GM19438 (cell line): ENCODE data around the gene ARHGEF26.
"Not testable (repeated sequence)": the region's sequence is repeated elsewhere in the genome, so short reads cannot be mapped to it uniquely, and the experiment has no call there.

Experiments used
- ATAC-seq: cut with Tn5 transposase; IDR thresholded peaks from one replicate; pipeline ENCODE4 v1.9.1; 2021; ENCODE audit warnings: low read depth; ENCODE audit not compliant: unreplicated experiment

Gene ARHGEF26

DNA sequence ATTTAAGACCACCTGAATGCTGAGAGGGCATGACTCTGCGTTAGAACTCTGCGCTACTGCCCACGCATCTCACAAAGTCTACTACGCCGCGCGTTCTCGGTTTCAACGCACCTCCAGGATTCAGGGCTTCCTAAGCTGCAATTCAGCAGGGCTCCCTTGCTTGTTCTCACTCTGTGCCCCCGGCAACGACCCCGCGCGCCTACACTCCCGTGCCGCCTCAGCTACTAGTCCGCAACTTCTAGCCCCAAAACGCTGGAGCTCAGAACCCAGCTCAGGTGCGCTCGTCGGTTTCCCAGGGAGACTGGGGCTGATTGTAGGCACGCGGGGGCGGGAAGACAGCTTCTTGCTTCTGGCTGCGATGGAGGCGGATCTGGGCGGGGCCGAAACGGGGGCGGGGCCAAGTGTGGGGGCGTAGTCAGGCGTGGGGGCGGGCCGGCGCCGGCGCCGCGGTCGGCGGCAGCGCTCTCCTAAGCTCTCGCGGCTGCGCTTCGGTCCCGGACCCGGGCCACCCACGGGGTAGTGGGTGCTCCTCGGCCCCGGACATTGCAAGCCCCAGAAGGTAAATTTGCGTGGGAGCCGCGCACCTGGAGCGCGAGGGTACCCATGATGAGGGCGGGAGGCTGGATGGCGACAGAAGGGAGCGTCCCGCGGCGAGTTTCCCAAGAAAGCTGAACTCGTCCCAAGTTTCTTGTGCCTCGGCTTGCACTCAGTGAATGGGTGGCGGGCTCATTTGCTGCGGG, at the start of gene ARHGEF26:
Gene ARHGEF26, plus strand, starts transcription at position 430 of the 740 bp plus-strand sequence. CDS start 603 bp downstream, outside the sequence.
- ATAC-seq, result peak; percentile 82

- no peak for ATAC-seq
Observed at GRCh38 chr3:154074966-154075365, 46.2 kb upstream of the ARHGEF26 start.

GRCh38 chr3:154078672-154079071, 42.5 kb upstream of the ARHGEF26 start:
- ATAC-seq, result no peak

GRCh38 chr3:154081305-154081704, 39.9 kb upstream of the ARHGEF26 start:
- no peak for ATAC-seq

DNA sequence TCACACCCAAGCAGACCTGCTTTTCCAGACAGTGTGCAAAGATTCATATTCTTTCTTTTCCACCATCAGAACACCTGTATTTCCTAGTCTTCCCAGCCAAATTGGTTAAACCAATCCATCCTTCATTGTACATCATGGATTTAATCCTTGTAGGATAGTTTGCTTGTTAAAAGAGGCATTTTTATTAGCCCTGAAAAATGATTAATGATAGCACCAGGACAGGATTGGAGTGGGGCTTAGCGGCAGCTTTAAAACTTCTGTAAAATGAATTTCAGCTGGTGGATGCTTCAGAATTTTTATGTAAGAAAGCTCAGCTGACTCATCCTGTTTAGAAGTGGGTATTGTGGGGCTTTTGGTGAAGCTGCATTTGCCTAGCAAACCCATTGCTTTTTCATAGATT, 36.1 kb upstream of the ARHGEF26 start:
- no peak for ATAC-seq

DNA sequence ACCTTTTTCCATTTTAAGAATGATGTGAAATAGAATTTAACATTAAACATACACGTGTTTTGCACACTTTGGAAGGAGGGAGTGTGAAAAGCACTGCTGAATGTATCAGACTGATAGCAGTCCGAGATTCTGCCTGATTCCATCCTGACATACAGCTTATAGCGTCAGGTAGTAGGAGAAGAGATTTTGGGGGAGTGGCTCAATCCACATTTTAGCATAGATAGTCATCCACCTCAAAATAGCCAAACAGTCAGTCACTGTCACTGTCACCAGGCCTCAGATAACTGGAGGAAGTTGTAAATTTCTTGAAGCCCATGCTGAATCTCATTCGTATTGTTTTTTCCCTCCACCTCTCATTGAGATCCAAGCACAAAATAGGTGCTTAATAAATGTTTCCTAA, 35.4 kb upstream of the ARHGEF26 start:
- ATAC-seq, result no peak

DNA sequence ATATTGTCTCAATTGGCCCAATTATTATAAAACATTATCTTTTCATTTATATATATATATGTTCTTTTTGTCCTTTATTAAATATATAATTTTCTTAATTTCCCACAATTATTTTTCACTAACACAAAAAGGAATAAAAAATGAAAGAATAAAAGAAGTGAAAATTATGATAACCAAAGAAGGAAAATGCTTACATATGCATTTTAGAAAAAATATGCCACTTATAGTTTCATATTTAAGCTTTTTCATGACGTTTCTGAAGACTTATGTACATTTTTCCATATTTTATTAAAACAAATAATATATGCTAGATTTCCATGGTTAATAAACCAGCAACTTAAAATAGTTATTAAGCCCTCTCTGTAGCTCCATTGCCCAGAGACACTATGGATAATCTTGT, 34.9 kb upstream of the ARHGEF26 start:
- ATAC-seq, result no peak

GRCh38 chr3:154087756-154088480, 33.3 kb upstream of the ARHGEF26 start:
- not testable (repeated sequence) for ATAC-seq

- ATAC-seq, result no peak
Observed at GRCh38 chr3:154089421-154090420, 31.5 kb upstream of the ARHGEF26 start.

DNA sequence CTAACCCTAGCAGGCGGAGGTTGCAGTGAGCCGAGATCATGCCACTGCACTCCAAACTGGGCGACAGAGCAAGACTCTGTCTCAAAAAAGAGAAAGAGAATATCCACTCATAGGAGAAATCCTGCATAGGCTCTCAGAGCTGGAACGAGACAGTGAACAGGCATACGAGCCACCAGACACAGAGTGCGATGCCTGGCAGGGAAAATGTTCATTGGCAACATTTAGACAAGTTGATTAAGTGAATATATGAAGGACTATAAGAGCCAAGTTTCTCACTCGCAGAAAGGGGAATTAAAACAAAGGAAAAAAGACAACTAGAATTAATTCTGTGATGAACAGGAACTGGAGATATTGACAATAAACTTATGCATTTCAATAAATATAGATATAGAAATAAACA, 27.1 kb upstream of the ARHGEF26 start:
- no peak for ATAC-seq

DNA sequence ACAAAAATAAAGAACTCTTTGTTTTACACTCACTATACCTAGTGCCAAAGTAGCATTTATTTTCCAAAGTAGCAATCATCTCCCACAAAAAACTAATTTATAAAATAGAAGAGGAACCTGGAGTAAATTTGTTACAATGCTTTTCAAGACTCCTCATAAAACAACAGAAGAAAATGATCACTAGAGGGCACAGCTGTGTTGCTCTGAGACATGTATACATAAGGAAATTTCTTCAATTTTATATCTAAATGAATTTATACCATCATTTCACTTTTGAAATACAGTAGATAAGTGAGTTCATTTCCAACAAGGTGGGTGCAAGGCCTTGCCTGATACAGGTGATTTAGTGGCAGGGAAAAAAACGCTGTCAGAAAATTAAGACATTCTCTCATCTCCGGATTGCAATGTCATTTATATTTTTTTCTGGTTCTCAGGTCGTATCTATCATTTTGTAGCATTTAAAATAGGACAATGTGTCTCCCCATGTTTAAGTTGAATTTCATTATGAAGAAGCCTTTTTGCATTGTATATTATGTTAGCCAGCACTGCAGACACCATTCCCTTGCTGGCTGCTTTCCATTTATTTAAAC, 25.3 kb upstream of the ARHGEF26 start:
- ATAC-seq, result no peak

- no peak for ATAC-seq
Observed at GRCh38 chr3:154098376-154098775, 22.8 kb upstream of the ARHGEF26 start.

DNA sequence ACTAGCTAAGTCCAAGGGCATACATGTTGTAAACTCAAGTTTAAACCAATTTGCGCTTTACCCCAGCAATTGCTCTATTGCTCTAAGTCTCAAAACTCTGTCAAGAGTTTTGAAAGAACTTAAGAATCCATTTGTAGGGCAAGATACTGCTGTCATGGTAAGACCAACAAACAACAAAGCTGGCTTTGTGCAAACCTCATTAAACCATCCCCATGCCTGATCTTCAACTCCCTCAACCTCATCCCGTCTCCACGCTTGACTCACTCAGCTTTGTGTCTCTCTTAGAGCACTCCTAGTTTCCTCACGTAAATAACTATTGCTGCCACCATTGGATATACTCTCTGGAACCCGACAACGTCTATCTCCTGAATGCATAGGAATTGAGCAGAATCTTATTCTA, 20.6 kb upstream of the ARHGEF26 start:
- no peak for ATAC-seq

DNA sequence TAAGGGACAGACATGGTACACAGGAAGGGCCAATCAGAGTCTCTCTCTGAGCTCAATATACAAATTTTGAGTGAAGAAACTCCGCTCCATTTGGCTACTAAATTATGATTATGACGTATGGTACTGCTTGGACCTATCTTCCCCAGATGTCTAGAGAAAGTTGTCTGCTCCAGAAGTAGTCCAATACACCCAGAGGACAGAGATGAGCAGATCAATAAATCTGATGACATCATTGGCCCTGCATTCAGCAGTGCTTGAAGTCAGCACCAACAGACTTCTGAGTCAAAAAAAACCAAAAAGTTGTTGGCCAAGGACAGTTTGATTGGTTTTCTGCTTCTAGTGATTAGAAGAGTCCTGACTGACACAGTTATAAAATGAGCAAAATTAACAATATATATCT, 19.9 kb upstream of the ARHGEF26 start:
- ATAC-seq, result no peak

GRCh38 chr3:154102225-154102624, 19.0 kb upstream of the ARHGEF26 start:
- ATAC-seq, result no peak

- no peak for ATAC-seq
Observed at GRCh38 chr3:154105218-154105975, 15.8 kb upstream of the ARHGEF26 start.

GRCh38 chr3:154111365-154111935, 9.7 kb upstream of the ARHGEF26 start:
- ATAC-seq, result no peak

GRCh38 chr3:154112146-154112852, 8.9 kb upstream of the ARHGEF26 start:
- ATAC-seq, result no peak

DNA sequence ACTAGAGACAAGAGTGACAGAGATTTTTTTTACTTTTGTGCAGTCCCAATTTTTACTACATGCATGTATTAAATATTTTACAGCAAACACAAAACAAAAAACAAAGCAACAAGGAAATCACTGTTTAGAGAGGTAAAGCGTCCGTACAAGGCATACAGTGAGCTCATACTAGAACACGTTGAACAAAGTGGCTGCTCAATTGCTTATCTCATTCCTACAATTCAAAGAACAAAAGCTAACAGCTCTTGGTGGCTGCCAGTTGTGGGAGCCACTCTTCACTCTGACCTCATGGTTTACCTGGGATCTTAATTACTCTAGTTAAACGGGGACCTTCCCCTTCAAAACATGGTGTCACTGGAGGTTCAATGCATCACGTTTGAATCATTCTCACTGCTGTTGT, 7.6 kb upstream of the ARHGEF26 start:
- no peak for ATAC-seq
